Measurements from ENCODE around the gene KCNN3.
A peak's percentile ranks its signal among the peaks of the same experiment; 100 is the strongest.

KCNN3 gene

GRCh38 chr1:154758346-154758745, 111.7 kb downstream of the KCNN3 start:
- TF ChIP-seq CTCF (IDR thresholded peaks at IDR 0.05): no peak
- H3K27ac ChIP-seq: no peak overlapping the region
- peak; percentile 33 for DNase-seq (ENCODE audit: low spot score)

GRCh38 chr1:154756793-154757548, 113.1 kb downstream of the KCNN3 start:
- no peak for TF ChIP-seq CTCF (IDR thresholded peaks at IDR 0.05)
- H3K27ac ChIP-seq: no peak overlapping the region
- DNase-seq (ENCODE audit: low spot score): no peak
- H3K4me3 ChIP-seq: no peak overlapping the region

More at GRCh38 chr1:154758346-154758745, 111.7 kb downstream of the KCNN3 start:
- no peak overlapping the region for H3K4me3 ChIP-seq

- TF ChIP-seq CTCF (IDR thresholded peaks at IDR 0.05): no peak
- peak; percentile 56 for DNase-seq (ENCODE audit: low spot score)
- no peak overlapping the region for H3K27ac ChIP-seq
- H3K4me3 ChIP-seq: no peak overlapping the region
These were observed 114.0 kb downstream of the KCNN3 start for GRCh38 chr1:154755858-154756730.

- TF ChIP-seq CTCF (IDR thresholded peaks at IDR 0.05): no peak
These were observed 116.7 kb downstream of the KCNN3 start for GRCh38 chr1:154753426-154753825.

GRCh38 chr1:154752273-154753030, 117.6 kb downstream of the KCNN3 start:
- no peak for DNase-seq (ENCODE audit: low spot score)
- no peak for TF ChIP-seq CTCF (IDR thresholded peaks at IDR 0.05)
- Histone ChIP-seq H3K27ac (no peak overlapping the region), H3K4me3 (no peak overlapping the region)

More at GRCh38 chr1:154753426-154753825, 116.7 kb downstream of the KCNN3 start:
- no peak overlapping the region for H3K4me3 ChIP-seq
- no peak for DNase-seq (ENCODE audit: low spot score)
- H3K27ac ChIP-seq: no peak overlapping the region

GRCh38 chr1:154751690-154752089, 118.4 kb downstream of the KCNN3 start:
- no peak for DNase-seq (ENCODE audit: low spot score)
- H3K27ac ChIP-seq: no peak overlapping the region
- no peak for TF ChIP-seq CTCF (IDR thresholded peaks at IDR 0.05)
- no peak overlapping the region for H3K4me3 ChIP-seq
